GM21367 (cell line): ENCODE measurements around the gene CSF2RB.
A peak's percentile ranks its signal among the peaks of the same experiment; 100 is the strongest.

Source experiments
- ATAC-seq: cut with Tn5 transposase; IDR thresholded peaks from one replicate; pipeline ENCODE4 v1.9.1; 2021; ENCODE audit not compliant: unreplicated experiment

Gene CSF2RB

DNA sequence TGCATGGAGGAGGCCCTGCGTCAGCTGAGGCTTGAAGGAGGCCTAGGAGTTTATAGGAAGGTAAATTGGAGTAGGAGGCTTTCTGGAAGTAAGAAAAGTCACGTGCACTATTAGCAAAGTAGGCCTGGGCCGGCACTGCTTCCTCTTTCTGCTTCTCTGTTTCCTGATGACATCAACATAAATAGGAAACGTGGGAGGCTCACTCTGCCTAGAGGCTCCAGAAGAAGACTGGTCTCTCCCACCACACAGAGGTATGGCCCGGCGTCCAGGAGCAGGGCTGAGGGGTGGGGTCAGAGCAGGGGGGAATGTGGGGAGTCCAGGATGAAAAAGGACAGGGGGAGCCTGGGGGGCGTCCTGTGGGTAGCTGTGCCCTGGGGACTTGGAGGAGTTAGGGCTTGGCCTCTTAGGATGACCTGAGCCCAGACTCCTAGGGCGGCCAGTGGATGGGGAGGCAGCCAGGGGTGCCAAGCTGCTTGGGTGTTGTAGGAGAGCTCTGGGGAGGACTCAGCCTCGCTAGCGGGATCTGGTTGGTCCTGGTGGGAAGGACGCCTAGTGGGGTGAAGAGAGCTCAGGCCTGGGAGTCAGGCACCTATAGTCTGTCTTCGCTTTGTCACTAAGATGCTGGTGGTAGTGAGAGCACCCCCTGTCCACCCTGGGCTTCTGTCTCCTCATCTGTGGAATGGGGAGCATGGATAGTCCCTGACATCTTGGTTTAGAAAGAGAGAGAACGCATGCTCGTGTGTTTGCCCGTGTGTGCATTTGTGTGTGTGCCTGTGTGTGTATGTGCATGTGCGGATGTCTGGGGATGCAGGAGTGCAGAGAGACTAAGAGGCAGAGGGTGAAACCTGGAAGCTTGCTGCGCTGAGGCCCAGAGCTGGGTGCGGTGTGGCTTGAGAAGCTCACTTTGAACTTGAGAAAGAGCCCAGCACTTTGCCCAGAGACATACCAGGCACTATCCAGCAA lies at the start of gene CSF2RB:
Gene CSF2RB (plus strand): TSS at position 202 of the 963 bp plus-strand sequence. CDS start 8,580 bp downstream, outside the sequence.
- ATAC-seq: peak; percentile 52

DNA sequence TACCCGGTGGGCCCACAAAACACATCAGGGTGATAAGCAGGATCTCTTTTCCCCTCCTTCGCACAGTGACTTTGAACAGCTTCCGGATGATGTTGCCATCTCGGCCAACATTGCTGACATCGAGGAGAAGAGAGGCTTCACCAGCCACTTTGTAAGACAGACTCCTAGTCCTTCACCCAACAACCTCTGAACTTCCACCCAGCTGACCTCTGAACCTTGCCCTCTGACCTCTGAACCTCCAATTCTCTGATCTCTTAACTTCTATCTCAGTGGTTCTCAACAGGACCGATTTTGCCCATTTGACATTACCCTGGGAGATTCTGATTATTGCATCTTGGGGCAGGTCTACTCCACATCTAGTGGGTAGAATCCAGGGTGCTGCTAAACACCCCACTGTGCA lies 49.4 kb upstream of the CSF2RB start:
- ATAC-seq: no peak

DNA sequence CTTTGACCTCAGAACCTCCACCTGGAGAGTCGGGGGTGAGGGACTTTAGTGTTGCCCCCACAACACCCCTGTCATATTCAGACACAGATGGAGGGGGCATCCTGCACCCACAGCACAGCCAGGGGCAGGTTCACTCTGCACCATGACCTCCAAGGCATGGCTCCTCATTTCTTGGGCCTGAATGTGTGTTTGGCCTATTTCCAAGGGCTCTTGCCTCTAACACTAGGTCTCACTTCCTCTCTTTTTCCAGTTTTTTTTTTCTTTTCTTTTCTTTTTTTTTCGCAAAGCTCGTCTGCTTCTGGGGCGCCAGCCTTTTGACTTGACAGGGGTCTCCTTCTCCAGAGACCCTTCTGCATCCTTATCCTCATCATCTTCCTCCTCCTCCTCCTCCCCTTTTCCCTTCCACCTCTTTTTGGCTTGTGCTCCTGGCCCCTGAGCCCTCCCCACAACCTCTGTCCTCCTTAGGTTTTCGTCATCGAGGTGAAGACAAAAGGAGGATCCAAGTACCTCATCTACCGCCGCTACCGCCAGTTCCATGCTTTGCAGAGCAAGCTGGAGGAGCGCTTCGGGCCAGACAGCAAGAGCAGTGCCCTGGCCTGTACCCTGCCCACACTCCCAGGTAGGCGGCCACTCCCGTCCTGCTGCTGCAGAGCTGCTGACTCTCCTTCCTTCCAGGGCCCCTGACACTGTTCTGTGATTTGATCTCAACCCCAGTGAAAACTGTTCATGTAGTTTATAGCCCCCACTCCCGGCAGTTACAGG lies 48.8 kb upstream of the CSF2RB start:
- ATAC-seq: no peak

DNA sequence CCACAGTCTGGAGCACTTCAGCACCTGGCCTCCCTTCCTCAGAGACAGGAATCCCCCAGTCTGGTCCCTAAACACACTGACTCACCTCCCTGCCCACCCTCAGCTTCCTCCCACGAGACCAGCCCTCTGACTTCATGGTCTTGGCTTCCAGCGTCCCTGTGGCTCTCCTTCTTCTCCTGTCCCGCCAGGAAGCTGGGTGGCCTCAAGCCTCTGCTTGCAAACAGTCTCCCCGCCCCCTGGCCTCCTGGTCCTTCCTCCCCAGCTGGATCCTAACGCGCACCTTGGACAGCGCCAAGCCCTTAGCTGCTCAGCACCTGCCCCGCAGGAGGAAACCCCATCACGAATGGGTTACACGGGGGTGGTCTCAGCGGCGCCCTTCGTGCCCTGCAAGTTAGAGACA lies 48.1 kb upstream of the CSF2RB start:
- no peak for ATAC-seq

DNA sequence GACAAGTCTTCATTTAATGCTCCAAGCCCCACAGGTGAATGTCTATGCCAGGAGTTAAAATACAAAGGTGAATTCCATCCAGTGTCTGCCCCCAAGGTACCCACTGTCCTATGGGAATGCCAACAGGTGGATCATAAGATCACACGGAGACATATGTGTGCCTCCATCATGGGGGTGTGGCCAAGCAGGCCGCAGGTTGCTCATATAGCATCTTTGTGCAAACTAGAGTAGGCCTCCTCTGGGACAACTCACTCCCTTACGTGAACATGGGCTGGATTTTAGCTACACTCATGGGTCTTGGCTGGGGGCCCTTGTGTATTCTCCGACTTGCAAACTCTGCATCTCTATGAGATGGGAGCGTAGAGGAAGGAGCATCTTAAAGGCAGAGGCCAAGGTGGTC lies 45.7 kb upstream of the CSF2RB start:
- ATAC-seq: no peak

DNA sequence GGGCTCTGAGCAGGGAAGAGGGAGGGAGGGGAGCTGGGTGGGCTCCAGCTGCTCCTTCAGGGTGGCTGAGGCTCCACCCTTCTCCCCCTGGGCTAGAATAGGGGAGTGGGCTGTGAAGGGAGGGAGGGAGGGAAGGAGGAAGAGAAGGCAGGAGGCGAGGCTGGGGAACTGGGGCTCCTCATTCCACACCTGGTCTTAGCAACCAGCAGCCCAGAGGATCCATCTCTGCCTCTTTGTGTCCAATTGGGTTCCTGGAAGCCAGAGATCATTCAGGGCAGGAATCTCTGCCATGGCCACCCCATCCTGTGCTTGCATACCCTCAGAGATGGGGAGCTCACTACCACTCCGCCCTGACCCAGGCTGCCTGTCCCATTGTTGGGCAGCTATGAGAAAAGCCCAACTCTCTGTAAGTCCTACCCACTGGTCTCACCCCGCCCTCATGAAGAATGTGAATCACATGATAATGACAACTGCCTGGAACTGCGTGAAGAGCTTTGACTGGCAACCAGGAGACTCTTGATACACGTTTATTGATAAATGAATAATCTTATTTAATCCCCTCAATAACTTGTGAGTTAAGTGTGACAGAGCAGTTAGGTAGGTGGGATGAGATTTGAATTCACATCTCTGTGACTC lies 44.8 kb upstream of the CSF2RB start:
- no peak for ATAC-seq

DNA sequence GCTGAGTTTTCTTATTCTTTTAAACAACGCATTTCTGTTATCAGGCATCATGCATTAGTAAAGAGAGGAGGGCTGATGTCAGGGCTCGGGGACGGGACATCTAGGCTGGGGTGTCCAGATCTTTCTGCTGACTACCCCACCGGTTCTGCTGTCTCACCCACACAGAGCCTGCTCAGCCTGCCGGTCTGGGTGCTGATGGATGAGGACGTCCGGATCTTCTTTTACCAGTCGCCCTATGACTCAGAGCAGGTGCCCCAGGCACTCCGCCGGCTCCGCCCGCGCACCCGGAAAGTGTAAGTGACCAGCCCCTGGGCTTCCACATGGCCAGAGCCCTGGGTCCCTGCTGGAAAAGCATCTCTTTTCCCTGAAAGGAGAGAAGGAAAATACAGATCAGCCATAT lies 43.2 kb upstream of the CSF2RB start:
- no peak for ATAC-seq

DNA sequence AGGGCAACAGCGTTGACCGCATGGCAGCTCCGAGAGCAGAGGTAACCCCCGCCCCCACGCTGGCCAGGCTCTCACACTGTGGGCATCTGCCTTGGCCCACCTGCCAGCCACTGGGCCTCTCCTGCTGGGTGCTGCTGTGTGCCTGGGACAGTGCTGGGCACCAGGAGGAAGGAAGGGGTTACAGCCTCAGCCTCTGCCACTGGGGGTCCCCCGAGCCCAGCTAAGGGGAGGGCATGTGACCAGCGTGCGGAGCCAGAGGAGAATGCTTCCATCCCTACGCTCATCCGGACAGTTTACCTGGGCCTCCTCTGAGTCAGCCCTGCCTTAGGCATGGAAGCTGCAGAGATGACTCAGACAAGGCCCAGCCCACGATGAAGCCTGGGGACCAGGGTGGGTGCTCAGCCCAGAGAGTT lies 41.8 kb upstream of the CSF2RB start:
- no peak for ATAC-seq

DNA sequence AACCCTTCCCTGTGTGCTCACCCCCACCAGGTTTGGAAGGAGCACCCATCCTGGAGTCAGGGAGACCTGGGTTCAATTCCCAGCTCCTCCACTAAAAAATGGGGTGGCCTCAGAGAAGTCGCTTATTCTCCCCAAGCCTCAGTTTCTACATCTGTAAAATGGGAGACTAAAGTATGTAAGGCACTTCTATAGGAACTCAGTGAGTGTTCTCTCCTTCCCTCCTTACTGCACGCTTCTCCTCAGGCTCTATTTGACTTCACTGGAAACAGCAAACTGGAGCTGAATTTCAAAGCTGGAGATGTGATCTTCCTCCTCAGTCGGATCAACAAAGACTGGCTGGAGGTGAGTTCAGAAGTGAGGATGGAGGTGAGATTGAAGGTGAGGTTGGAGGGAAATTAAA lies 41.3 kb upstream of the CSF2RB start:
- no peak for ATAC-seq

DNA sequence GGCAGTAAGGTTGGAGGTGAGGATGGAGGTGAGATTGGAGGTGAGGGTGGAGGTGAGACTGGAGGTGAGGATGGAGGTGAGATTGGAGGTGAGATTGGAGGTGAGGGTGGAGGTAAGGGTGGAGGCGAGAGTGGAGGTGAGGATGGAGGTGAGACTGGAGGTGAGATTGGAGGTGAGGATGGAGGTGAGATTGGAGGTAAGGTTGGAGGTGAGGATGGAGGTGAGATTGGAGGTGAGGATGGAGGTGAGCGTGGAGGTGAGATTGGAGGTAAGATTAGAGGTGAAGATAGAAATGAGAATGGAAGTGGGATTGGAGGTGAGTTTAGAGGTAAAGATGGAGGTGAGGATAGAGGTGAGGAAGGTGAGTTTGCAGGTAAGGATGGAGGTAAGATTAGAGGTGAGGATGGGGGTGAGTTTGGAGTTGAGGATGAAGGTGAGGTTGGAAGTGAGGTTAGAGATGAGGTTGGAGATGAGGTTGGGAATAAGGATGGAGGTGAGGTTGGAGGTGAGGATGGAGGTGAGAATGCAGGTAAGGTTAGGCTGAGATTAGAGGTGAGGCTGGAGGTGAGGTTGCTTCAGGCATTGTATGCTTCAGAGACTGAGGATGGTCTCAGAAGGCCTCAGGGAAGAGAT lies 40.4 kb upstream of the CSF2RB start:
- no peak for ATAC-seq

DNA sequence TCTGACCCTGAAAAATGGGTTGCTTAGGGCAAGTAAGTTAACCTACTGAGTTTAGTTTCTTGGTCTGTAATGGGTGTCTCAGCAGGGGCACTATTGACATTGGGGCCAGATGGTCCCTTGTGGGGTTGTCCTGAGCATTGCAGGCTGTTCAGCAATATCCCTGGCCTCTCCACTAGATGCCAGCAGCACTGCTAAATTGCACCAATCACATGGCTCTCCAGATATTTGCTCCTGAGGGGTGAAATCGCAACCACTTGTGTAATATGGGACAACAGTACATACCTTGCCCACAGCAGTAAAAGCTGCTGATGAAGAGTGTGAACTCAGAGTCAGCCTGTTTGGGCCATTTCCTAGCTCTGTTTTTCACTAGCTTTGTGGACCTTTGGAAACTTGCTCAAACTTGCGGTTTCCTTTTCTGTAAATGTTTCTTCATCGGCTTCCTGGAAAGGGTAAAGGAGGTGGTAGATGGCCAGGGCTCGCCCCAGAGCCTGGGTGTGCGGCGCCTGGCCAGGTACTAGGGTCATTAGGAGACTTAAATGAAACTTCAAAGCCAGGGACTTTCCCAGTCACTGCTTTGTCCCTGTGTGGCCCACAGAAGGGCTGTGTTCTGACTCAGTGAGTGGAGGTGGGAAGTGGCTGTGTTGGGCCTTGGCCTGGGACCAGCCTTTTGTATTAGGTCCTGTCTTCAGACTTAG lies 39.7 kb upstream of the CSF2RB start:
- ATAC-seq: no peak

DNA sequence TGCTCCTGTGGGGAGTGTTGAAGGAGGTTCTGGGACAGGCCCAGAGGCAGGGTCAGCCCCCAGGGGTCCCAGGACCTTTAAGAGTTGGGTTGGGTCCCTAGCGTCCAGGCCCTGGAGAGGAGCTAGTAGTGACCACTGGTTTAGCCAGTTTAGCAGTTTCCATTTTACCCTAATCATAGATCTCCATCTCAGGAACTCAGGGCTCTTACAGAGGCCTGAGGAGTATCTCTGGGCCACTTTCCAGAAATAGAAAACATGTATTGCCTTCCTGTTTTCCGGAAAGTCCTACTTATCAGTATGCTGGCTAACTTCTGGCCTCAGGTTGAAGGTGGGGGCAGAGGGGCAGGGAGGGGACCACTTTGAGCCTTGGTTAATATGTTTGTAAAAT lies 39.1 kb upstream of the CSF2RB start:
- ATAC-seq: no peak

DNA sequence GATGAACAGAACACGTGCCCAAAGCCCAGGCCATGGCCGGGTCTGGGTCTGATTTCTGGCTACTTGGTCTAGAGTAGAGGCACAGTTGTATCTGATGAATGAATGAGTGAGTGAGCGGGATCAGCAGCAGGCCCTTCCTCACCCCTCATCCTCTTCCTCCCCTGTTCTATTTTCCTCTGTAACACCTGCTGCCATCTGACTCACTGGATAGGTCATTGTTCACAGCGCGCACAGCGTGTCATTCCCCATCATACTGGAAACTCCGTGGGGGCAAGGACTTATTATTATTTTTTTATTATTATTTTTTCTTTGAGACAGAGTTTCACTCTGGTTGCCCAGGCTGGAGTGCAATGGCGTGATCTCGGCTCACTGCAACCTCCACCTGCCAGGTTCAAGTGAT lies 38.7 kb upstream of the CSF2RB start:
- no peak for ATAC-seq

DNA sequence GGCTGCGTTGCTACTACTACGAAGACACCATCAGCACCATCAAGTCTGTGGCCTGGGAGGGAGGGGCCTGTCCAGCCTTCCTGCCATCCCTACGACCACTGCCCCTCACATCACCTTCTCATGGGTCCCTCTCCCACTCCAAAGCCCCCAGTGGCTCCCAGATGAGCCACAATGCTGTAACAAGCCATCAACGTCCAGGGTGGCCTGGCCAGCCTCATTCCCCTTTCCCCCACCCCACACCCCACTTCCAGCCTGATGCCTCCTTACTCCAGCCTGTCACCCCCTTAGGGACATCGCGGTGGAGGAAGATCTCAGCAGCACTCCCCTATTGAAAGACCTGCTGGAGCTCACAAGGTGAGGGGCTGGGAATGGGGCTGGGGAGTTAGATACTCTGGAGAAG lies 37.7 kb upstream of the CSF2RB start:
- ATAC-seq: no peak

DNA sequence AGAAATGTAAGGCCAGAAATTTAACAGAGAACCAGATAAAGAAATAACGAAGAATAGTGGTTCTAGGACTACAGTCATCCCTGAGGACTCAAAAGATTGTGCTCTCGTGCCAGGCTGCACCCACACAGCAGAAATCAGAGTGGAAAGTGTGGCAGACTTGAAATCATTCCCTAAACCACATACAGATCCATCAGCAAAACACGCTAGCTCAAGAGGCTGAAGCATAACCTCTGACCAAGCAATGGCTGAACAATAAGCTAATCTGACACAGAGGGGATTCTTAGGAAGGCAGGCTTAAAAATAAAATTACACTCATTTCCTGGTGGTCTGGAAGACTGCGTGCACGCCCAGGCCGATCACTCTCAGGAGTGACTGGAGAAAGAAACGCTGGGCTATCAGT lies 33.7 kb upstream of the CSF2RB start:
- no peak for ATAC-seq

DNA sequence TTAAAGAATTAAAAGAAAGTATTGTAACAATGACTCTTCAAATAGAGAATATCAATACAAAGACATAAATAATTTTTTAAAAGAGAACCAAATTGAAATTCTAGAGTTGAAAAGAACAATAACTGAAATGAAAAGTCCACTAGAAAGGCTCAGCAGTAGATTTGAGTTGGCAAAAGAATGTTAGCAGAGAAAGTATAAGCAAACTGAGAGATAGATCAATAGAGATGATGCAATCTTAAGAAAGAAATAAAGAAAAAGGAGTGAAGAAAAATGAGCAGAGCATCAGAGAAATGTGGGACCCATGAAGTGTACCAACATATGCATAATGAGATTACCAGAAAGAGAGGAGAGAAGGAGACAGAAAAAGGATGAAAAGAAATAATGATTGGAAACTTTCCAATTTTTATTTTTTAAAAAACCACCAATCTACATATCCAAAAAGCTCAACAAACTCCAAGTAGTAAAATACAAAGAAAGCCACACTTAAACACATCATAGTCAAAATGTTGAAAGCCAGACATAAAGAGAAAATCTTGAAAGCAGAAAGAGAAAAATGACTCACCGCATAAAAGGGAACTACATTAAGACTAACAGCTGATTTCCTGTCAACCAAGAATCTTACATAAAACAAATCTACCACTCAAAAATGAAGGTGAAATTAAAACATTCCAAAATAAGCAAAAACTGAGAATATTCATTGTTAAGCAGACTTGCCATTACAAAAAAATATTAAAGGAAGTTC lies 31.8 kb upstream of the CSF2RB start:
- no peak for ATAC-seq

DNA sequence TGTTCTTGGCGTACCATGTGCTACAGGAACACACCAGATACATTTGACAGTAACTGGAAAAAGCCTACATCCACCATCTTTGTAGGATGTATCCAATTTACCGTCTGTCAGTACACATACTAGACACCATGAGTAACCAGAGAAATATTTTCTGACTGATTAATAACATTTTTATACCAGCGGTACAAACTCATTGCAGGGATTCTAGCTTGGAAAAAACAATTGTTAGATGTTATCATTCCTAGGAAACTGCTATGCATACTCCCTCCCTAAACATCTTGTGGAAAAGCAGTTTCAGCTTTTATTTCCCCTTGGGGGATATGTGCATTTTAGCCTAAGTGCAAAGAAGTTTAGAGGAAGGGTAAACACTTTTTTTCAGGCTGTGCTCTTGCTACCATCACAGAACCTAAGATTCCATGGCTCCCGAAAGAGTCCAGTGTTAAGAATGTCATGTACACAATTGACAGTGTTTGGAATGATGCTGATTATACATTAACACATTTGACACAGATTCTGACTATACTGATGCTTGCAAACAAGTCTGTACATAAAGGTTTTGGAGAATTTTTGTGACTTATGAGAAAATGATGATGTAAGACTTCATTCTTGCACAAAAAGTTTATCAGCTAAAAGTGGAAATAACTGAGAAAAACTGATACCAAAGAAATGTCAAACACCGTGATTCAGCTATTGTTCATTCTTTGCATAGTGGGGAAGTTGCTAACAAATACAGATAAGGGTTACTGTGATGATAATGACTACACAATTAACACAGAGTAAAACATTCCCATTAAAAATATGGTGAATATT lies 28.9 kb upstream of the CSF2RB start:
- ATAC-seq: no peak

DNA sequence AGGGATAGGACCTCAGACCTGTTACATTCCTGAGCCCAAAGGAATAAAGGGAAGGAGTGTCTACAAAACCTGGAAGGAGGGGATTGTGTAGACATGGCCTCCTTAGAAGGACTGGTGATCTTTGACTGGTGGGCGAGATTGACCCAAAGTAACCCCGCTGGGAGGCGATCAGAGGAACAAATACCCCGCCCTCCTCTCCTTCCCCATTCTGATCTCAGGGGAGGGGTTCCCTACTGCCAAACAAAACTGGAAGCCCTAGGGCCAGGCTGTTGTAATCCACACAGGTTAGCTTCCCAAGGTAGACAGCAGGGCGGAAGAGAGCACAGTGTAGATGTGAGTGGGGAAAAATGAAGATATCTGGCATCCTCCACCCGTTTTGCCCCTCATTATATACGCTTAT lies 28.0 kb upstream of the CSF2RB start:
- ATAC-seq: no peak

DNA sequence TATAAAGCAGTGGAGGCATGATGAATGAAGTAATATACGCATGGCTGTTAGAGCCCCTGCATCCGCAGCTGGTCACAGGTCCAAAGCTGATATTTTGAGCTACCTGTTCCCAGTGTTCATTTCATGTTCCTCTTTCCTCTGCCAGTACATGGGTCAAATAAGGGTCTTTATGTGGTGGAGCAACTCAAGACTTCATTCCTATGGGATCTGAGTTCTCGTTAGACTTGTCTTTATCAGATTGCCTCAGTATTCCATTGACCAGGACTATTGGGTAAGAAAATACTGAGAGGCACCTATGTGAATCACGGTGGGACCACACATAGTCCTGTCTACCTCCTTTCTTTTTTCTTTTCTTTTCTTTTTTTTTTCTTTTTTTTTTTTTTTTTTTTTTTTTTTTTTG lies 27.4 kb upstream of the CSF2RB start:
- no peak for ATAC-seq
